Measurements from ENCODE around the gene SERPINE2. TPM values are rescaled to one million over a fixed set of nuclear protein-coding genes. Genes with fewer than 3 reads are reported as not detected.
"Not testable (repeated sequence)": the region's sequence is repeated elsewhere in the genome, so short reads cannot be mapped to it uniquely, and the experiment has no call there.

SERPINE2 gene
- polyA plus RNA-seq, 1 donor = 73.3 TPM

- no peak for DNase-seq (ENCODE audit: low read depth)
These were observed 95.5 kb downstream of the SERPINE2 start for GRCh38 chr2:223943561-223944008.

- DNase-seq (ENCODE audit: low read depth) = no peak
These were observed 96.0 kb downstream of the SERPINE2 start for GRCh38 chr2:223943135-223943534.

- DNase-seq (ENCODE audit: low read depth) = no peak
These were observed 97.4 kb downstream of the SERPINE2 start for GRCh38 chr2:223941579-223942277.

- not testable (repeated sequence) for DNase-seq (ENCODE audit: low read depth)
These were observed 99.6 kb downstream of the SERPINE2 start for GRCh38 chr2:223939438-223939837.

GRCh38 chr2:223937535-223937934, 101.6 kb downstream of the SERPINE2 start:
- no peak for DNase-seq (ENCODE audit: low read depth)

GRCh38 chr2:223936862-223937326, 102.2 kb downstream of the SERPINE2 start:
- no peak for DNase-seq (ENCODE audit: low read depth)

- DNase-seq (ENCODE audit: low read depth) = no peak
These were observed 103.5 kb downstream of the SERPINE2 start for GRCh38 chr2:223935459-223936125.

- no peak for DNase-seq (ENCODE audit: low read depth)
These were observed 104.2 kb downstream of the SERPINE2 start for GRCh38 chr2:223934870-223935269.

- no peak for DNase-seq (ENCODE audit: low read depth)
These were observed 106.0 kb downstream of the SERPINE2 start for GRCh38 chr2:223932816-223933800.

- no peak for DNase-seq (ENCODE audit: low read depth)
These were observed 108.7 kb downstream of the SERPINE2 start for GRCh38 chr2:223930103-223930976.

GRCh38 chr2:223929571-223930102, 109.4 kb downstream of the SERPINE2 start:
- DNase-seq (ENCODE audit: low read depth) = no peak

- DNase-seq (ENCODE audit: low read depth) = no peak
These were observed 110.7 kb downstream of the SERPINE2 start for GRCh38 chr2:223928113-223929006.

- DNase-seq (ENCODE audit: low read depth) = no peak
These were observed 114.0 kb downstream of the SERPINE2 start for GRCh38 chr2:223925106-223925505.

Other genes with a start within 250 kb of the SERPINE2 start
- 0.75 TPM for gene AP1S3, start 201.7 kb downstream of the SERPINE2 start, polyA plus RNA-seq (ENCODE audit: insufficient read length)
- 28.6 TPM for gene WDFY1, start 94.0 kb downstream of the SERPINE2 start, polyA plus RNA-seq (ENCODE audit: insufficient read length)
- 25.7 TPM for gene MRPL44, start 81.8 kb downstream of the SERPINE2 start, polyA plus RNA-seq (ENCODE audit: insufficient read length)

All from forelimb muscle (tissue), 1 donor.